Activated naive CD4-positive, alpha-beta T cell treated with Interleukin-2 at 50 U/mL for 16 hours (primary cell): ENCODE results near the gene GLIPR2.
"Not testable (repeated sequence)": the region's sequence is repeated elsewhere in the genome, so short reads cannot be mapped to it uniquely, and the experiment has no call there.

Experiments used
- DNase-seq: peaks from one replicate; pipeline ENCODE4 v3.0.0-alpha.2; 2020

Gene GLIPR2

DNA sequence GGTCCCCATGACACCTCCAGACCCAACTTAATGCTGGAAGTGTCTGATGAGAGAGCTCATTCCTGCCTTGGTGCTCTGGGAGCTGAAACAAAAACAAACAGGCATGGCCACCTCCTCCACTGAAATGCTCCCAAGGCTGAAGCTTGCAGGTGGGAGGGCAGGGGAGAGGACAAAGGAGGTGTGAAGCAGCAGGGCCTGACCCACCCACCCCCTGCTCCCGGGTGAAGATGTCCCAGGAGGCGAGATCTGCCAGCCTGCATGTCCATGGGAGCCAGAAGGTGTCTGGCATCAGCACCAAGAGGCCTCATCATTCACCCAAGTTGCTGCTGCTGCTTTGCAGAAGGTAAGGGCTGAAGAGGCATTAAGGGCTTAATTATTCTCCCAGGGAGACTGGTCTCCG, 28.5 kb downstream of the GLIPR2 start:
- DNase-seq, result no peak

DNA sequence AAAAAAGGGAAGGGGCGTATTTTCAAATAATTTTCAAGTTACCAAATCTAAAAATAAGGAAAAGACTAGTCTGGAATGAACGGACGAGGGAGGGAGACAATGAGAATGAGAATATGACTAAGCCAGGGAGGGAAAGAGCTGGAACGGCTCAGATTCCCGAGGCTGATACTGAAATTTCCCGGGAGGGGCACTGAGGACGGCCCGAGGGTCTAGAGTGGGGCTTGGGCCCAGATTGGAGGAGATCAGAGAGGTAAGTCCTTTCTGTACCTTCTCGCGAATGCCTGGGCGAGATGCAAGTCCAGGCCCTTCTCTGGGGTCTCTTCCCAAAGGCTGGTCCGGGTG, 29.3 kb downstream of the GLIPR2 start:
- DNase-seq, result no peak

DNA sequence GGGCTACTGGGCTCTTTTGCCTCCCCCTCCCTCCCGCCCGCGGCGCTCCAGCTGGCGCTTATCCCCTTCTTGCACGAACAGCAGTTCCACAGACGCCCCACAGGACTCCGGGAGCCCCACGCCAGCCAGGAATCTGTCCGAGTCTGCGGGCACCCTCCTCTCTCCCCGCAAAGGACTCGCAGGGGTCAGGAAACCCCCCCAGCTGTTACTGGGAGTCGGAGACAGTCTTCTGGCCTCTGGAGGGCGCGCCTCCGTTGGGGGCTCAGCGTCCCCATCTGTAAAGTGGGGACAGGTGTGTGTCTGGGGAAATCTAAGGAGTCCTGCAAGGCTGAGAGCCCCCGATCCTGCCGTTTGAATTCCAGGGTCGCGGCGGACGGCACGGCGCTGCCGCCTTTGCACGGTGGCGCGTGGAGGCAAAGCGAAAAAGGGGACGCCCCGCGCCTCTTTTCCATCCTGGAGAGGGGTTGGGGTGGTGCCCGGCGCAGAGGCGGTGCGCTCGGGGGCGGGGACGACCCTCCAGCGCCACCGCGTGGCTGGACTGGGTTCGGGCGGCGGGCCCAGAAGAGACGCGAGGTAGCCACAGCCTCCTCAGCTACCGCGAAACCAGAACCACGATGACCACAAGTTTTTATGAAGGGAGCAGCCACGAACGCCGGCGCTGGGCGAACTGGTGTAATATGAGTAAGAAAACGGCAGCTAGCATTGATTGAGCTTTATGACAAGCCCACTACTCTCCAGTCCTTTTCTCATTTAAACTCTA, 29.8 kb downstream of the GLIPR2 start:
- DNase-seq, result peak; percentile 86

DNA sequence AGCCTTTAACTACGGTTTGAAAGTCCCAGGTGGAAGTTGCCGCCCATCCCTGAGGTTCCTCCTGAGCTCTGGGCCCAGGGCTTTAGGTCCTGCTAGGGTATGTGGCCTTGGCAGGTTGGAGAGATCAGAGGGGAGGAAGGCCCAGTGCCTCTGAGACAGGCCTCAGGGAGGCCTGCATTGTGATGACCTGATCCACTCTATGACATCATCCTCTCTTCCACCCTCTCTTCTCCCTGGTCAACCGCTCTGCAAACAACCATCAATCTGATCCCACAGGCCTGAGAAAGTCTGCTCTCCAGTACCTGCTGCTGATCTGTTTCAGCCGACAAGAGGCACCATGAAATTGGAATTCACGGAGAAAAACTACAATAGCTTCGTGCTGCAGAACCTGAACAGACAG, 32.6 kb downstream of the GLIPR2 start, which contains the start of gene CCIN:
Gene CCIN (plus strand): TSS at position 223 of the 400 bp plus-strand sequence. CDS start 115 bp downstream, at position 338.
- no peak for DNase-seq

DNA sequence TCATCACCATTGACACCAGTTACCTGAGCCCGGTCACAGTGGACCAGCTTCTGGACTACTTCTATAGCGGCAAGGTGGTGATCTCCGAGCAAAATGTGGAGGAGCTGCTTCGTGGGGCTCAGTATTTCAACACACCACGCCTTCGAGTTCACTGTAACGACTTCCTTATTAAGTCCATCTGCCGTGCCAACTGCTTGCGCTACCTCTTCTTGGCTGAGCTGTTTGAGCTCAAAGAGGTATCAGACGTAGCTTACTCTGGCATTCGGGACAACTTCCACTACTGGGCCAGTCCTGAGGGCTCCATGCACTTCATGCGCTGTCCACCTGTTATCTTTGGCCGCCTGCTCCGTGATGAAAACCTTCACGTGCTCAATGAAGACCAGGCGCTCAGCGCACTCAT, 33.2 kb downstream of the GLIPR2 start:
- DNase-seq, result no peak

DNA sequence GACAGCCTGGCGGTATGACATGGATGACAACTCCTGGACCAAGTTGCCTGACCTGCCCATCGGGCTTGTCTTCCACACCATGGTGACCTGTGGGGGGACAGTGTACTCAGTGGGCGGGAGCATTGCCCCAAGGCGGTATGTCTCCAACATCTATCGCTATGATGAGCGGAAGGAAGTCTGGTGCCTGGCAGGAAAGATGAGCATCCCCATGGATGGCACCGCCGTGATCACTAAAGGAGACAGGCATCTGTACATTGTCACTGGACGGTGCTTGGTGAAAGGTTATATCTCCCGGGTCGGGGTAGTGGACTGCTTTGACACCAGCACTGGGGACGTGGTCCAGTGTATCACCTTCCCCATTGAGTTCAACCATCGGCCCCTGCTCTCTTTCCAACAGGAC, 34.0 kb downstream of the GLIPR2 start:
- DNase-seq, result no peak

DNA sequence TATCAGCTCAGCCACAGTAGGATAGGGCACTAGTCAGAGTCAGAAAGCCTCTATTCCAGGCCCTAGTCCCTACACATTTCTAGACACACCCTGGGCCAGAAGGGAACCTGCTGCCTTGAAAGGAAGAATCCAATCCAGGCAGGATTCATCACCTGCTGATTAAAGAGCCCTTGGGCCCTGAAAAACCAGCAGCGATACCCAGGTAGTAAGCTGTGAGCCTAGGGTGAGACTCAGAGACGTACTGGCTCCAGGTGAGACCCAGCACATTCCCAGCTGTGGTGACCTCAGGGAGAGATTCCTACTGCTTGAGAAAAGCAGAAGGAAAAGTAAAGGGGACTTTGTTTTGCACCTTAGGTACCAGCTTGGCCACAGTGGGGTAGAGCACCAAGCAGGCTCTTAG, 37.3 kb downstream of the GLIPR2 start:
- DNase-seq, result no peak

DNA sequence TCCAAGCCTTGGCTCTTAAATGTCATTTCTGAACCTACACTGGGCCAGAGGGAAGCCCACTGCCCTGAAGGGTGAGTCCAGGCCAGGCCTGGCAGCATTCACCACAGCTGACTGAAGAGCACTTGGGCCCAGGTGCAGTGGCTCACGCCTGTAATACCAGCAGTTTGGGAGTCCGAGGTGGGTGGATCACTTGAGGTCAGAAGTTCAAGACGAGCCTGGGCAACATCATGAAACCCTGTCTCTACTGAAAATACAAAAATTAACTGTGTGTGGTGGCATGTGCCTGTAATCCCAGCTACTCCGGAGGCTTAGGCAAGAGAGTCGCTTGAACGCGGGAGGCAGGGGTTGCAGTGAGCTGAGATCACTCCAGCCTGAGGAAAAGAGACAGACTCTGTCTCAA, 37.7 kb downstream of the GLIPR2 start:
- no peak for DNase-seq

DNA sequence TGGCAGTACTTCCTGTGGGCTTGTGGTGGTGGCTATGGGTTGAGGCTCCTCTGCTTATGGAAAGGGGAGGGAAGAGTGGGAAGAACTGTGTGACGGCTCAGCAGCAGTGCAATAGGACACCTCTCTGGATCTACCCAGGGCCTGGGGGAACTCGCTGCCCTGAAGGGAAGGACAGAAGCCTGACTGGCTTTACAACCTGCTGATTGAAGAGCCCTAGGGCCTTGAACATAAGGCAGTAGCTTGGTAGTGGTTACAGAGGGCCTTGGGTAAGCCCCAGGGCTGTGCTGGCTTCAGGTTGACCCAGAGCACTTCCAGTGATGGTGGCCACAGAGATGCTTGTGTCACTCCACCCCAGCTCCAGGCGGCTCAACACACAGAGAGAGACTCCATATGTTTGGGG, 38.2 kb downstream of the GLIPR2 start:
- DNase-seq, result no peak

DNA sequence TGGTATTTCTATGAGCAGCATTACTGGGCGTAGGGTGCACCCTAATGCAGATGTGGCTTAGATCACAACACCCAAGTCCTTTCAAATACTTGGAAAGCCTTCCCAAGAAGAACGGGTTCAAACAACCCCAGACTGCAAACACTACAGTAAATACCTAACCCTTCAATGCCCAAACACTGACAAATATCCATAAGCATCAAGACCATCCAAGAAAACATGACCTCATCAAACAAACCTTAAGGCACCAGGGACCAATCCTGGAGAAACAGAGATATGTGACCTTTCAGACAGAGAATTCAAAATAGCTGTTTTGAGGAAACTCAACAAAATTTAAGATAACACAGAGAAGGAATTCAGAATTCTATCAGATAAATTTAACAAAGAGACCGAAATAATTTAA, 38.7 kb downstream of the GLIPR2 start:
- DNase-seq, result not testable (repeated sequence)

DNA sequence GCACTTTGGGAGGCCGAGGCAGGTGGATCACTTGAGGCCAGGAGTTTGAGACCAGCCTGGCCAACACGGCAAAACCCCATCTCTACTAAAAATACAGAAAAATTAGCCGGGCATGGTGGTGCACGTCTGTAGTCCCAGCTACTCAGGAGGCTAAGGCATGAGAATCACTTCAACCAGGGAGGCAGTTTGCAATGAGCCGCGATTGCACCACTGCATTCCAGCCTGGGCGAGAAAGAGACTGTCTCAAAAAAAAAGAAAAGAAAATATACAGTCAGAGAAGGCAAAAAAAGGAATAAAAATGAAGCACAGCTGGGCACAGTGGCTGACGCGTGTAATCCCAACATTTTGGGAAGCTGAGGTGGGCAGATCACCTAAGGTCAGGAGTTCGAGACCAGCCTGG, 40.0 kb downstream of the GLIPR2 start:
- not testable (repeated sequence) for DNase-seq

DNA sequence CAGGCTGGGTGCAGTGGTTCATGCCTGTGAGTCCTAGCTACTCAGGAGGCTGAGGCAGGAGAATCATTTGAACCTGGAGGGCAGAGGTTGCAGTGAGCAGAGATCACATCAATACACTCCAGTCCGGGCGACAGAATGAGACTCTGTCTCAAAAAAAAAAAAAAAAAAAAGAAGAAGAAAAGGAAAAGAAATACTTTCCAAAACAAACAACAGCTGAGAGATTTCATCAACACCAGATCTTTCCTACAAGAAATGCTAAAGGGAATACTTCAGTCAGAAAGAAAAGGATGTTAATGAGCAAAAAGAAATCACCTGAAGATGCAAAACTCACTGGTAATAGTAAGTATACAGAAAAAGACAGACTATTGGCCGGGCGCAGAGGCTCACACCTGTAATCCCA, 41.0 kb downstream of the GLIPR2 start:
- no peak for DNase-seq

DNA sequence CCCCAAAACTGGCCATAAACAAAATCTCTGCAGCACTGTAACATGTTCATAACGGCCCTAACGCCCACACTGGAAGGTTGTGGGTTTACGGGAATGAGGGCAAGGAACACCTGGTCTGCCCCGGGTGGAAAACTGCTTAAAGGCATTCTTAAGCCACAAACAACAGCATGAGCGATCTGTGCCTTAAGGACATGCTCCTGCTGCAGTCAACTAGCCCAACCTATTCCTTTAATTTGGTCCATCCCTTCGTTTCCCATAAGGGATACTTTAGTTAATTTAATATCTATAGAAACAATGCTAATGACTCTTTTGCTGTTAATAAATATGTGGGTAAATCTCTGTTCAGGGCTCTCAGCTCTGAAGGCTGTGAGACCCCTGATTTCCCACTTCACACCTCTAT, 43.7 kb downstream of the GLIPR2 start:
- DNase-seq, result not testable (repeated sequence)

DNA sequence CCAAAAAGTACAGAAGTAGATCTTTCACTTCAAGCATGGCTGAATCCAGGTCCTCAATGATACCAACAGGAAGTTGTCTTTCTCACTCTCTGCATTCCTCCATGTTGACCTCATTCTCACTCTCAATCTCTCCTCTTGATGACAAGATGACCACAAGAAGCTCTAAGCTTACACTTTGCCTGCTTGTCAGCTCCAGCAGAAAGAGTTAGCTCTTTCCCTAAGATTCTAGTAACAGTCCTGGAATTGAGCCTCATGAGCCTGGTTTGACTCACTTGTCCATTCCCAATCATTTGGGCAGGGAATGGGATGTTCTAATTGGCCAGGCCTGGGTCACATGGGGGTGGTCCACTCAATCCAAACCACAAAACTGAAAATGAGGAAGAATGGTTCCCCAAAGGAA, 50.9 kb downstream of the GLIPR2 start:
- no peak for DNase-seq

DNA sequence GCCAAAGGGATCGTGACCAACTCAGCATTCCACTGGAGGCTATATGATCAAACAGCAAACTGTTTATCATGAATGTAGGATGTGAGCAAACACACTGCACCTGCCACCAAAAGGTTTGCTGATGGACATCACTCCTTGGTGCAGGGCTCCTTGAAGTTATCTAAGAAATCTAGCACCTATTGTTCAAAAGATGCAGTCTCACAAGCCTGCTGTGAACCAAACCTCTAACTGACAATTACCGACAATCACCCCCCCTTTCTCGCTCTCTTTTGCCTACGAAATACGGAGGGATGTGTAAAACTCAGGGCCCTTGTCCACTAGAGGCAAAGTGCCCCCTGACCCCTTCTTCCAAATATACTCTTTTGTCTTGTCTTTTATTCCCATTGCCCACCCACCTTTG, 51.7 kb downstream of the GLIPR2 start:
- DNase-seq, result no peak

DNA sequence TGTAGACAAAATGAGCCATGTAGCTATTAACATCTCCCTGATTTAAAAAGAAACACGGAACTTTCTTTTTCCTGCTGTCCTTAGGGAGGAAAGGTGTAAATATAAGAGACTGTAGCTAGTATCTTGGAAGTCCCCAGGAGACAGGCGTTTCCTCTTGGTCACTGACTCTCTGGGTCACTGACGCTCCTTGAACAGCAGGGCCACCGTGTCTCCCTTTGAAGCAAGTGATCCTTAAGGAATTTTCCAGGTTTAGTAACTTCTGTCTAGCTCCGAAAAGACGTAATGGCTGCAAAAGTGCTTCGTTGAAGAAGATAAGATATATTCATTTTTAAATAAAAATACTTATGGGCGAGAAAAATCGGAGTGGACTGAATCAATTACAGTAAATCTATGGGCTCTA, 53.4 kb downstream of the GLIPR2 start:
- DNase-seq, result no peak

DNA sequence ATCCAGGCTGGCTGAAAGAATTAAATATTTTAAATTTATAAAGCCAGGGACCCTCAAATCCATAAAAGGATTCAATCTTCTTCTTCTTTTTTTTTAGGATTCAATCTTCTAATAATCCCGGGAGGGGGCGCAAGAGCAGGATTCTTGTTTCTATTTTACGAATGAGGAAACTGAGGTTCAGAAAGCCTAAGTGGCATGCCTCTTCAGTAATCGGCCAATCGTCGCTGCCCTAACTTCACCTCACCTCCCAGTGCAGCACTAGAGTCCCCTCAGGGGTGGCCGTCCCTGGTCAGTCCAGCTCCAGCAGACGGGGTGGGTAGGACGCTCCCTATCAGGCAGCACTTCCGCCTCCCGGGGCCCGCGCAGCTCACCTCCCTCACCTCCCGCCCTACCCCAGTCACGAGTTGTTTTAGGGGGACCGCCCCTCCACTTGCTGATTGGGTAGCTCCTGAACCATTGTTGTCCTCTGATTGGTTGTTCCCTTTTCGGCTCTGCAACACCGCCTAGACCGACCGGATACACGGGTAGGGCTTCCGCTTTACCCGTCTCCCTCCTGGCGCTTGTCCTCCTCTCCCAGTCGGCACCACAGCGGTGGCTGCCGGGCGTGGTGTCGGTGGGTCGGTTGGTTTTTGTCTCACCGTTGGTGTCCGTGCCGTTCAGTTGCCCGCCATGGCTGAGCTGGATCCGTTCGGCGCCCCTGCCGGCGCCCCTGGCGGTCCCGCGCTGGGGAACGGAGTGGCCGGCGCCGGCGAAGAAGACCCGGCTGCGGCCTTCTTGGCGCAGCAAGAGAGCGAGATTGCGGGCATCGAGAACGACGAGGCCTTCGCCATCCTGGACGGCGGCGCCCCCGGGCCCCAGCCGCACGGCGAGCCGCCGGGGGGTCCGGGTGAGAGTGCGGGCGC, 54.1 kb downstream of the GLIPR2 start, which contains the start of gene CLTA:
Gene CLTA (plus strand): TSS at position 534 of the 902 bp plus-strand sequence. CDS start 136 bp downstream, at position 670.
- peak; percentile 95 for DNase-seq

DNA sequence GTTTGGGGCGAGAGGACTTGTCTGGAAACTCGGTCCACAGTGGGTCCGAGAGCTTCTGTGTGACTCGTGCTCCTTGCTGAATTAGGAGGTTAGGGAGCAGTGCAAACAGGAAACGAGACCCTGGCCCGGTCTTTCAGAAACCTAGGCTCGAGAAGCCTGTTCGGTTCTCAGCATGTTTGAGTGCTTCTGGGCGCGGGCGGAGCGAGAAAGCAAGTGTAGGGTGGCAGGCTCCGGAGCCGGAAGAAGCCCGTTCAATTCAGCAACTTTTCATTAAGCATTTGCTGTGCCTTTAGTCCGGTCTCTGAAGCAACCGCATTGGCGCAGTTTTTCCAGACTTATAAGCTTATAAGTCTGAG, 54.7 kb downstream of the GLIPR2 start:
- DNase-seq, result peak; percentile 59

DNA sequence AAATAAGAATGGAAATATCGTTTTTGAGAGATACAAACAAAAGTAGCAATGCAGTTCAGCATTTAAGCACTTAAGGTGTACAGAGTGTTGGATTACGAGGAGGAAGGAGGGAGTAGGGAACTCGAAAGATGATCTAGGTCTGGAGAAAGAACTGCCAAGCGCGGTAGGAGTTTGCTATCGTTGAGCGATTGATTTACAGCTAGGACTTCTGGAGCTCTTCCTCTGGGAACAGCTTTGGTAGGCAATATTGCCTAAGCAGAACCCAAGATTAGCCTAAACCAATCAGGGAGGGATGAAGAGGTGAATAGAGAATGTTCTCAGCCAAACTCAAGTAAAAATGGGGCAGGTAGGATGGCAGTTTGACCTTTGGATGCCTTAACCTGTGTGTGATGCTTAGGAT, 55.2 kb downstream of the GLIPR2 start:
- DNase-seq, result no peak

DNA sequence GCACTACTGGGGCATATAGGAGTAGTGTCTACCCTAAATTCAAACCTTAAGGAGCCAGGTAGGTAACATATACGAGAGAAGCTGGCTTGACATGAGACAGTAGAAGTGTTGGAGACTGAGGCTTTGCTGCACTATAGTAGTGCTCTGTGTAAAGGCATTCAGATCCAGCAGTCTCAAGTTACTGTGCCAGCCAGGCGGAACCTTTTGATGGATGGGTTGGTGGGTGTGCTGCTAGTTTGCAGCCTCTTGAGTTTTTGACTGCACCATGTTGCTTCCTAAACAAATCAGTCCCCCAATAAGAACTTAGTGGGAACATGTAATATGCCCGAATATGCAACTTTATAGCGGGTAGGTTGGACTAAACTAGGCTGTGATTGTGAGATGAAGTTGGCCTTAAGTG, 55.7 kb downstream of the GLIPR2 start:
- DNase-seq, result no peak

DNA sequence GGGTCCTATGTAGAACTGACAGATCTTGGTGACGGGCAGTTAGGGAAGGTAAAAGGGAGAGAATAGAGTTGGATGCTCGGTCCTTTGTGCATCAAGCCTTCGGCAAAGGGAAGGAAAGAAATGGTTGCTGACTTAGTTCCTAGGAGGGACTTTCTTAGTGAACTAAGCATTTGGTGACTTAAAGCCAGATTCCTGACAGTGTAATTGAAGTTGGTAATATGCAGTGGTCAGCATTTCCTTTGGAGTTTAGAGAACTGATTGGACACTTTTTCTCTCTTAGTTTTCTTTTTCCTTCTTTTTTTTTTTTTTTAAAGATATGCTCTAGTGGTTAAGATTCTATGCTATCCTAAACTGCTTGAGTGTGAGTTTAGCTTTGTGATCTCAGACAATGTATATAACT, 56.5 kb downstream of the GLIPR2 start:
- DNase-seq, result no peak

DNA sequence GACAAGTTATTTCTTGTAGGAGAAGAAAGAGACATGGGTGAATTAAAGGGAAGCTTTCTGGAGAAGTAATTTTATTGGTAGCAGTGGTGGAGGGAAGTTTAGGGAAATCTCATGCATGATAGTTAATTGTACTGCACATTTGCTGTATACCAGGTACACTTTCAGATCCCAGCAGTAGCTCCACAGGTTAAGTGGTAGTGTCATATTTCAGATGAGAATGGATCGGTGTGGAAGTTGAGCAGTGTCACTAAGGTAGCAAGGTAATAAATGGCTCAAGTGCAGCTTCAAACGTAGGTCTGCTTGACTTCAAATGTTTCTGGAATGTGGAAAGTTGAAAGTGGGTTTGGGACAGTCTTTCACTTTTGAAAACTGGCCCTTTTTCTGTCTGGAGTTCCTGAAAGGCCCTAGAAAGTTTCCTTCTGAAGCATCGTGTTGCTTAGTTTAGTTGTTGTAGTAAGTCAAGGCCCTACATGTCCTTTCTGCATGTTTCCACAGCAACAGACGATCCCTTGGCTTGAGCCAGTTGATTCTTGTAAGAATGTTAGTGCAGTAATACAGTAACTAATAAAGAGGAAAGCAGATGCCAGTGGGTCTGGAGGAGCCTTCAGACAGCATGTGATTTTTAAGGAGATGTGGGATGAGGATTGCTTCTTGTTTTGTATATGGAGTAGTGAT, 57.9 kb downstream of the GLIPR2 start:
- DNase-seq, result no peak

DNA sequence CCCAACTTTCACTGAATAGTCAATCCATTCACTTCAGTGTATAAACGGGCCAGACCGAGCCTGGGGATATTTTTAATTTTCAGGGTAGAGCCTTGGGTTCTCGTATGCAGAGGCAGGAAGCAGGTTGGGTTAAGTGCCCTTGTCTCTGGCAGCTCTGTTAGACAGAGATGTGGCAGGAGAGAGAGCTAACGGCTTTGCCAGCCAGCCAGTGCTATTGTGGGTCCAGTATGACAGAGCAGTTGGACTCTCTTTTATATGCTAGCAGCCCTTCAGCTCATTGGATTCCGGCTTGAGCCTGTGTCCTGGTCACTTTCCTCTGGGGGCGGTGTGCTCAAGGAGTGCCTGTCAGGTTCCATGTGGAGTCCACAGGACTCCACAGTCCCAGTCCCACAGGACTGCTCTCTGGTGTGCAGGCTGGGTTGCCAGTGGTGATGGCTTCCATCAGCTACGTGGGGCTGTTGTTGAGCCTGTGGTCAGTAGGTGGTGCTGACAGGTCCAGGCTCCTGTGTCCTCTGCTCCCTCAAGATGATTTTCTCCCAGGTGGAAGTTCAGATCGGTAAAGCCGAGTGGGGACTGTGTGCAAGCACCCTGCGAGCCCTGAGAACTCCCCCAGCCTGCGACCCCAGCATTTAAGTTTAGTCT, 68.5 kb downstream of the GLIPR2 start:
- no peak for DNase-seq
